ENCODE results near the gene IGDCC3. TPM values are rescaled to one million over a fixed set of nuclear protein-coding genes. Genes with fewer than 3 reads are reported as not detected.
"Not testable (repeated sequence)": the region's sequence is repeated elsewhere in the genome, so short reads cannot be mapped to it uniquely, and the experiment has no call there.

IGDCC3 gene
- total RNA-seq, 2 experiments from 2014 or later: not detected

- POLR2A ChIA-PET; H3K36me3 Mint-ChIP-seq; H3K4me3 Mint-ChIP-seq; H3K27ac Mint-ChIP-seq; ATAC-seq (ENCODE audit: low read depth); H3K4me1 Mint-ChIP-seq; DNase-seq; H3K9me3 Mint-ChIP-seq: not testable (repeated sequence)
- peaks cover 30% of the 10 kb centered on the region for H3K27me3 Mint-ChIP-seq
Observed at GRCh38 chr15:65347756-65348155, 30.0 kb downstream of the IGDCC3 start.

- no peak overlapping the region for H3K4me3 Mint-ChIP-seq
- no peak overlapping the region for H3K27ac Mint-ChIP-seq
- no peaks in the 10 kb centered on the region for H3K36me3 Mint-ChIP-seq
- H3K9me3 Mint-ChIP-seq: peaks cover 3% of the 10 kb centered on the region
- POLR2A ChIA-PET: interaction anchor here (0.6 kb wide), 1 partner anchor 21 kb away, joined by 6 read pairs; no protein-coding TSS in a partner anchor
- no peak for ATAC-seq (ENCODE audit: low read depth)
- no peaks in the 10 kb centered on the region for H3K4me1 Mint-ChIP-seq
- H3K27me3 Mint-ChIP-seq: peaks cover 22% of the 10 kb centered on the region
- no peak for DNase-seq
Observed at GRCh38 chr15:65346856-65347598, 30.8 kb downstream of the IGDCC3 start.

- Mint-ChIP-seq H3K4me1 (peaks cover under 1% of the 10 kb centered on the region), H3K27me3 (peaks cover 17% of the 10 kb centered on the region), H3K4me3 (no peak overlapping the region), H3K9me3 (no peaks in the 10 kb centered on the region), H3K36me3 (no peaks in the 10 kb centered on the region), H3K27ac (no peak overlapping the region)
- no peak for ATAC-seq (ENCODE audit: low read depth)
- POLR2A ChIA-PET: no interaction called here
- DNase-seq: no peak
Observed at GRCh38 chr15:65344914-65345275, 32.9 kb downstream of the IGDCC3 start.

- POLR2A ChIA-PET: no interaction called here
- no peak overlapping the region for H3K27ac Mint-ChIP-seq
- ATAC-seq (ENCODE audit: low read depth) (no peak), DNase-seq (no peak)
- H3K36me3 Mint-ChIP-seq: no peaks in the 10 kb centered on the region
- H3K4me1 Mint-ChIP-seq: peaks cover 4% of the 10 kb centered on the region
- no peak overlapping the region for H3K4me3 Mint-ChIP-seq
- H3K27me3 Mint-ChIP-seq: peaks cover 15% of the 10 kb centered on the region
- H3K9me3 Mint-ChIP-seq: no peaks in the 10 kb centered on the region
Observed at GRCh38 chr15:65344214-65344913, 33.4 kb downstream of the IGDCC3 start.

GRCh38 chr15:65343374-65343981 lies 34.3 kb downstream of the IGDCC3 start:
- no peak for ATAC-seq (ENCODE audit: low read depth)
- no peak for DNase-seq
- Mint-ChIP-seq H3K4me3 (no peak overlapping the region), H3K4me1 (peaks cover 4% of the 10 kb centered on the region), H3K36me3 (no peaks in the 10 kb centered on the region), H3K27me3 (peaks cover 8% of the 10 kb centered on the region), H3K9me3 (no peaks in the 10 kb centered on the region), H3K27ac (no peak overlapping the region)
- POLR2A ChIA-PET: no interaction called here

- POLR2A ChIA-PET: no interaction called here
- H3K4me1 Mint-ChIP-seq: peaks cover 4% of the 10 kb centered on the region
- no peaks in the 10 kb centered on the region for H3K9me3 Mint-ChIP-seq
- DNase-seq: no peak
- peaks cover 8% of the 10 kb centered on the region for H3K27me3 Mint-ChIP-seq
- H3K4me3 Mint-ChIP-seq: no peak overlapping the region
- no peak for ATAC-seq (ENCODE audit: low read depth)
- H3K27ac Mint-ChIP-seq: no peak overlapping the region
- H3K36me3 Mint-ChIP-seq: no peaks in the 10 kb centered on the region
Observed at GRCh38 chr15:65342493-65342892, 35.3 kb downstream of the IGDCC3 start.

GRCh38 chr15:65339920-65340319 lies 37.9 kb downstream of the IGDCC3 start:
- Mint-ChIP-seq H3K27ac (no peak overlapping the region), H3K4me1 (peaks cover 4% of the 10 kb centered on the region), H3K27me3 (peaks cover 10% of the 10 kb centered on the region), H3K9me3 (no peaks in the 10 kb centered on the region), H3K36me3 (no peaks in the 10 kb centered on the region), H3K4me3 (no peak overlapping the region)
- ATAC-seq (ENCODE audit: low read depth) (no peak), DNase-seq (no peak)
- POLR2A ChIA-PET: no interaction called here

- peaks cover 10% of the 10 kb centered on the region for H3K27me3 Mint-ChIP-seq
- ATAC-seq (ENCODE audit: low read depth): no peak
- H3K36me3 Mint-ChIP-seq: no peaks in the 10 kb centered on the region
- H3K9me3 Mint-ChIP-seq: no peaks in the 10 kb centered on the region
- no peak for DNase-seq
- peaks cover 4% of the 10 kb centered on the region for H3K4me1 Mint-ChIP-seq
- H3K4me3 Mint-ChIP-seq: no peak overlapping the region
- H3K27ac Mint-ChIP-seq: no peak overlapping the region
- POLR2A ChIA-PET: no interaction called here
Observed at GRCh38 chr15:65339416-65339815, 38.4 kb downstream of the IGDCC3 start.

GRCh38 chr15:65338823-65339222 lies 39.0 kb downstream of the IGDCC3 start:
- Mint-ChIP-seq H3K36me3 (no peaks in the 10 kb centered on the region), H3K9me3 (no peaks in the 10 kb centered on the region), H3K27ac (no peak overlapping the region), H3K4me3 (no peak overlapping the region), H3K4me1 (peaks cover 4% of the 10 kb centered on the region), H3K27me3 (peaks cover 10% of the 10 kb centered on the region)
- DNase-seq: no peak
- no peak for ATAC-seq (ENCODE audit: low read depth)
- POLR2A ChIA-PET: no interaction called here

GRCh38 chr15:65338366-65338765 lies 39.4 kb downstream of the IGDCC3 start:
- POLR2A ChIA-PET: no interaction called here
- Mint-ChIP-seq H3K4me3 (no peak overlapping the region), H3K36me3 (no peaks in the 10 kb centered on the region), H3K9me3 (no peaks in the 10 kb centered on the region), H3K4me1 (peaks cover 4% of the 10 kb centered on the region), H3K27ac (no peak overlapping the region), H3K27me3 (peaks cover 10% of the 10 kb centered on the region)
- ATAC-seq (ENCODE audit: low read depth) (no peak), DNase-seq (no peak)

- DNase-seq (no peak), ATAC-seq (ENCODE audit: low read depth) (no peak)
- Mint-ChIP-seq H3K27me3 (peaks cover 10% of the 10 kb centered on the region), H3K9me3 (no peaks in the 10 kb centered on the region), H3K4me1 (peaks cover 4% of the 10 kb centered on the region), H3K36me3 (no peaks in the 10 kb centered on the region), H3K4me3 (no peak overlapping the region), H3K27ac (no peak overlapping the region)
- POLR2A ChIA-PET: no interaction called here
Observed at GRCh38 chr15:65337436-65338070, 40.2 kb downstream of the IGDCC3 start.

GRCh38 chr15:65336493-65337435 lies 41.0 kb downstream of the IGDCC3 start:
- H3K36me3 Mint-ChIP-seq: no peaks in the 10 kb centered on the region
- peaks cover 10% of the 10 kb centered on the region for H3K27me3 Mint-ChIP-seq
- no peak overlapping the region for H3K27ac Mint-ChIP-seq
- H3K9me3 Mint-ChIP-seq: no peaks in the 10 kb centered on the region
- DNase-seq (no peak), ATAC-seq (ENCODE audit: low read depth) (no peak)
- H3K4me1 Mint-ChIP-seq: peaks cover 4% of the 10 kb centered on the region
- H3K4me3 Mint-ChIP-seq: no peak overlapping the region
- POLR2A ChIA-PET: interaction anchor here (0.6 kb wide), 1 partner anchor 20 kb away, joined by 3 read pairs; no protein-coding TSS in a partner anchor
